PC-9 (cell line): Measurements from ENCODE around the gene STAC. TPM values are rescaled to one million over a fixed set of nuclear protein-coding genes. Genes with fewer than 3 reads are reported as not detected.
"Not testable (repeated sequence)": the region's sequence is repeated elsewhere in the genome, so short reads cannot be mapped to it uniquely, and the experiment has no call there.

Experiments
- BruUV-seq: library from RNA; stranded (reverse); fragments of 400-500 nt; replicated peaks from 2 replicates; lab custom pipeline; 2021; lab: Mats Ljungman, UMichigan
- CTCF ChIA-PET: fragments of 300-600 bp; sonication (Branson Sonifier 250); formaldehyde crosslinking; loops from one replicate; lab custom pipeline; 2022; ENCODE audit warnings: antibody characterized with exemption; lab: Charles Lee
- POLR2A ChIA-PET: fragments of 300-600 bp; sonication (Branson Sonifier 250); formaldehyde crosslinking; loops from one replicate; lab custom pipeline; 2022; ENCODE audit warnings: antibody characterized with exemption; ENCODE audit not compliant: unreplicated experiment; lab: Charles Lee
- DNase-seq, 2 experiments: peaks; one replicate each; pipeline versions ENCODE4 v3.0.0 to v3.0.0-alpha.2; 2015 to 2022; ENCODE audit warnings: mixed read lengths in 1 of 2
- H2AFZ ChIP-seq: fragments of 200-600 bp; sonication (generic); 2 replicates; pipeline ENCODE4 v1.8.1; 2017; ENCODE audit warnings: antibody characterized with exemption
- H3F3A ChIP-seq: fragments of 200-600 bp; sonication (generic); 2 replicates; pipeline ENCODE4 v1.8.1; 2017; ENCODE audit warnings: antibody characterized with exemption, mild to moderate bottlenecking, low read depth; ENCODE audit not compliant: insufficient read depth
- H3K27ac ChIP-seq: fragments of 200-600 bp; sonication (generic); 2 replicates; pipeline ENCODE4 v1.6.1; 2016; ENCODE audit warnings: mixed run types
- H3K27me3 ChIP-seq: fragments of 200-600 bp; sonication (generic); 2 replicates; pipeline ENCODE4 v1.6.1; 2016; ENCODE audit warnings: low read depth, mixed run types; ENCODE audit not compliant: insufficient read depth
- H3K36me3 ChIP-seq: fragments of 200-600 bp; sonication (generic); 2 replicates; pipeline ENCODE4 v1.6.1; 2016; ENCODE audit warnings: low read depth, mixed run types
- H3K4me1 ChIP-seq: fragments of 200-600 bp; sonication (generic); replicated peaks from 2 replicates; pipeline ENCODE4 v1.6.1; 2016; ENCODE audit warnings: mixed run types; ENCODE audit not compliant: insufficient read depth
- H3K4me2 ChIP-seq: fragments of 200-600 bp; sonication (generic); 2 replicates; pipeline ENCODE4 v1.6.1; 2017; ENCODE audit warnings: mixed run types
- H3K4me3 ChIP-seq: fragments of 200-600 bp; sonication (generic); 2 replicates; pipeline ENCODE4 v1.6.1; 2016; ENCODE audit warnings: mixed run types
- H3K79me2 ChIP-seq: fragments of 200-600 bp; sonication (generic); 2 replicates; pipeline ENCODE4 v1.6.1; 2017; ENCODE audit warnings: low read depth, mixed run types
- H3K9me2 ChIP-seq: fragments of 200-600 bp; sonication (generic); 2 replicates; pipeline ENCODE4 v1.8.1; 2017; ENCODE audit warnings: mild to moderate bottlenecking; ENCODE audit not compliant: insufficient read depth
- H3K9me3 ChIP-seq: fragments of 200-600 bp; sonication (generic); 2 replicates; pipeline ENCODE4 v1.8.1; 2016; ENCODE audit warnings: low read depth; ENCODE audit not compliant: insufficient read depth
- H4K20me1 ChIP-seq: fragments of 200-600 bp; sonication (generic); 2 replicates; pipeline ENCODE4 v1.8.1; 2017; ENCODE audit not compliant: insufficient read depth
- CTCF ChIP-seq: fragments of 200-600 bp; sonication (generic); conservative IDR thresholded peaks from 2 replicates; pipeline ENCODE4 v1.6.1; 2017; ENCODE audit warnings: mixed run types, antibody characterized with exemption, mild to moderate bottlenecking, moderate library complexity
- EZH2 ChIP-seq: fragments of 200-600 bp; sonication (generic); IDR thresholded peaks from 2 replicates; pipeline ENCODE4 v1.8.0; 2017; ENCODE audit warnings: antibody characterized with exemption, low read depth
- intact Hi-C: fragments of 100-400 bp; cut with micrococcal nuclease; formaldehyde crosslinking; loops from one replicate; pipeline ENCODE4 v1.10.0; 2022; ENCODE audit not compliant: unreplicated experiment
- total RNA-seq: library from RNA; stranded (reverse); gene quantifications from 2 replicates; pipeline ENCODE4 v1.2.3, GENCODE V29; 2021

The STAC gene
- total RNA-seq, 1 experiment from 2014 or later = 17.6 TPM

- CTCF ChIA-PET = no interaction called here
Measured at GRCh38 chr3:36493051-36493450, 112.7 kb downstream of the STAC start.

GRCh38 chr3:36494461-36495109, 114.3 kb downstream of the STAC start:
- Histone ChIP-seq H3K36me3 (no peaks in the 10 kb centered on the region), H3K79me2 (no peaks in the 10 kb centered on the region), H3F3A (no peaks in the 10 kb centered on the region), H3K9me2 (no peaks in the 10 kb centered on the region), H3K27ac (no peak overlapping the region), H3K4me2 (no peak overlapping the region), H3K4me1 (peaks cover 21% of the 10 kb centered on the region), H2AFZ (no peak overlapping the region), H3K27me3 (no peaks in the 10 kb centered on the region), H3K4me3 (no peak overlapping the region), H3K9me3 (no peaks in the 10 kb centered on the region), H4K20me1 (no peaks in the 10 kb centered on the region)
- no peak for TF ChIP-seq CTCF
- no peak for TF ChIP-seq EZH2
- CTCF ChIA-PET = no interaction called here
- DNase-seq = no peak
- no TSS peak for BruUV-seq
- intact Hi-C loops = no loop called here
- POLR2A ChIA-PET = interaction anchor here (0.8 kb wide), 1 partner anchor 126 kb away, joined by 3 read pairs; no protein-coding TSS in a partner anchor

More at GRCh38 chr3:36493051-36493450, 112.7 kb downstream of the STAC start:
- Histone ChIP-seq H3K27me3 (no peaks in the 10 kb centered on the region), H3K9me3 (no peaks in the 10 kb centered on the region), H3K4me3 (no peak overlapping the region), H3K27ac (no peak overlapping the region), H3F3A (no peaks in the 10 kb centered on the region; the same call in 1 of the 2 replicates), H3K4me1 (peaks cover 30% of the 10 kb centered on the region), H4K20me1 (no peaks in the 10 kb centered on the region), H3K36me3 (0 out of 2 replicates have a peak, but pooled peaks cover 3% of the 10 kb centered on the region), H3K79me2 (no peaks in the 10 kb centered on the region), H3K9me2 (no peaks in the 10 kb centered on the region), H2AFZ (no peak overlapping the region), H3K4me2 (no peak overlapping the region)
- no TSS peak for BruUV-seq
- intact Hi-C loops = no loop called here
- POLR2A ChIA-PET = no interaction called here
- TF ChIP-seq CTCF (no peak), EZH2 (no peak)
- no peak for DNase-seq

GRCh38 chr3:36496684-36497633, 116.7 kb downstream of the STAC start:
- Histone ChIP-seq H4K20me1 (no peaks in the 10 kb centered on the region), H3K36me3 (no peaks in the 10 kb centered on the region), H2AFZ (no peak overlapping the region), H3K27me3 (no peaks in the 10 kb centered on the region), H3K9me2 (no peaks in the 10 kb centered on the region), H3K4me3 (no peak overlapping the region), H3K27ac (peak overlapping the region; percentile 51), H3K4me1 (peaks cover 21% of the 10 kb centered on the region), H3K9me3 (no peaks in the 10 kb centered on the region), H3K4me2 (0 out of 2 replicates have a peak overlapping the region, but pooled peaks have one; percentile 2), H3F3A (no peaks in the 10 kb centered on the region), H3K79me2 (no peaks in the 10 kb centered on the region)
- no TSS peak for BruUV-seq
- peak in 1 of 2 experiments; percentile 66 for DNase-seq
- intact Hi-C loops = no loop called here
- ChIA-PET CTCF (no interaction called here), POLR2A (interaction anchor here (0.7 to 0.8 kb wide), 2 partner anchors 22 to 729 kb away, joined by 6 to 19 read pairs; no protein-coding TSS in a partner anchor)
- TF ChIP-seq CTCF (no peak), EZH2 (no peak)

- H3K4me2 ChIP-seq, H3K36me3 ChIP-seq, DNase-seq, intact Hi-C loops, BruUV-seq, H3K4me3 ChIP-seq, H3K79me2 ChIP-seq, CTCF ChIA-PET, H4K20me1 ChIP-seq, H3F3A ChIP-seq, H3K27me3 ChIP-seq, H3K9me3 ChIP-seq, H3K27ac ChIP-seq, H3K9me2 ChIP-seq, H2AFZ ChIP-seq: not testable (repeated sequence)
- POLR2A ChIA-PET = interaction anchor here (0.8 kb wide), 1 partner anchor 387 kb away, joined by 8 read pairs; no protein-coding TSS in a partner anchor
- peaks cover 21% of the 10 kb centered on the region for H3K4me1 ChIP-seq
Measured at GRCh38 chr3:36500053-36500452, 119.7 kb downstream of the STAC start.
